Mesothelial cell of epicardium (in vitro differentiated cells): ENCODE data around the gene COP1. TPM values are rescaled to one million over a fixed set of nuclear protein-coding genes. Genes with fewer than 3 reads are reported as not detected.

ENCODE experiments used
- DNase-seq, 2 experiments: peaks; one replicate each; pipeline ENCODE4 v3.0.0; 2021; ENCODE audit warnings: low spot score in 2 of 2; ENCODE audit not compliant: unreplicated experiment in 2 of 2
- H3K27ac Mint-ChIP-seq: 2 replicates; pipeline ENCODE4 v1.8.0; 2021; ENCODE audit warnings: mixed read lengths
- H3K27me3 Mint-ChIP-seq: 2 replicates; pipeline ENCODE4 v1.8.0; 2021; ENCODE audit warnings: low read depth, mixed read lengths
- H3K36me3 Mint-ChIP-seq: 2 replicates; pipeline ENCODE4 v1.8.0; 2021; ENCODE audit warnings: mixed read lengths
- H3K4me1 Mint-ChIP-seq: 2 replicates; pipeline ENCODE4 v1.8.0; 2021; ENCODE audit warnings: mixed read lengths
- H3K4me3 Mint-ChIP-seq: 2 replicates; pipeline ENCODE4 v1.8.0; 2021; ENCODE audit warnings: mild to moderate bottlenecking, moderate library complexity, mixed read lengths
- H3K9me3 Mint-ChIP-seq: 2 replicates; pipeline ENCODE4 v1.8.0; 2021; ENCODE audit warnings: mixed read lengths
- CTCF ChIP-seq: fragments of 200-600 bp; sonication (generic); IDR thresholded peaks from one replicate; pipeline ENCODE4 v1.5.0; 2021; ENCODE audit warnings: antibody characterized with exemption; ENCODE audit not compliant: unreplicated experiment
- total RNA-seq: library from RNA; stranded (reverse); gene quantifications from 3 replicates; pipeline ENCODE4 v1.2.1, GENCODE V29; 2021

The COP1 gene
- total RNA-seq, 1 donor from 2014 or later, result 47.9 TPM

DNA sequence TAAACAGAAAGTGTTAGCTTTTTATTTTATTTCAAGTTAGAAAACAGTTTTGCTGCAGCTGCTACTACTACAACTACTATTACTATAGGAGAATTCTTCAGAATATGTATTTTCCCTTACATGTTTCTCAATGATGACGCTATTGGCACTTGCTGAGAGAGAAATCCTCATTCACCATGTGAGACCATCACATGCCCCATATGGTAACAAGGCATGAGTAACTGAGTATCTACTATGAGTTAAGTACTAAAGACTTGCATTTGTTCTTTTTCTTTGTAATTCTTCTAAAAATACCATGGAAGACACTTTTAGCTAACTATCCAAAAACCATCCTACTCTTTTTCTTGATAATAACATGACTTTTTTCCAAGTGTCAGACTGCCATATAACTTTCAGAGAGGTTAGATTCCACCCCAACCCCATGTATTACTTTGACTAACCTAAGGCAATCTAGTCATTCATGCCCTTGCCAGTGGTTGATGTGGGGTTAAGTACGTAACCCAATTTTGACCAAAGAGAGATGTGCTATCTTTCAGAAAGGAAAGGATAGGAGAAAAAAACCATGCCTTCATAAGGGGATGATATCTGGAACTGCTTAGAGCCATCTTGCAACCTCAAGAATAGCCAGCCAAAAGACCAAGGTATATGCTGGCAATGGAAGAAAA lies 42.9 kb downstream of the COP1 start:
- no peak for TF ChIP-seq CTCF
- H3K4me1 Mint-ChIP-seq, result no peaks in the 10 kb centered on the region
- no peaks in the 10 kb centered on the region for H3K27me3 Mint-ChIP-seq
- no peak for DNase-seq
- H3K9me3 Mint-ChIP-seq, result peaks cover 7% of the 10 kb centered on the region
- no peak overlapping the region for H3K4me3 Mint-ChIP-seq
- H3K36me3 Mint-ChIP-seq, result peaks cover 38% of the 10 kb centered on the region
- no peak overlapping the region for H3K27ac Mint-ChIP-seq

DNA sequence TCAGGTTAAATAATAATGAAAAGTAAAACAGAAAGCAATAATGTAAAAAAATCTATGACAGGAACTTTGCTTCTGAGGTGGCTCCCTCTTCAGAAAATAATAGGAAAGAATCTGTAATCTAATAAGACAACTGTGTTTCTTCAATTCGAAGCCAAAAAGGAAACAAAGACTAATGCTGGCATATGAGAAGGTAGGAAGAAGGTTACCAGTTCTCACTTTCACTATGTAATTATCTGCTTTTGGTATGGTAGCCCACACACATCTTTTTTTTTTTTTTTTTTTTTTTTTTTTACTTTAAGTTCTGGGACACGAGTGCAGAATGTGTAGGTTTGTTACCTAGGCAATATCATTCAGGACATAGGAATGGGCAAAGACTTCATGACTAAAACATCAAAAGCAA lies 47.1 kb downstream of the COP1 start:
- peaks cover 56% of the 10 kb centered on the region for H3K36me3 Mint-ChIP-seq
- no peak overlapping the region for H3K4me3 Mint-ChIP-seq
- no peak for DNase-seq
- H3K27me3 Mint-ChIP-seq, result no peaks in the 10 kb centered on the region
- peaks cover 33% of the 10 kb centered on the region for H3K9me3 Mint-ChIP-seq
- no peak overlapping the region for H3K27ac Mint-ChIP-seq
- no peaks in the 10 kb centered on the region for H3K4me1 Mint-ChIP-seq
- no peak for TF ChIP-seq CTCF

GRCh38 chr1:176157995-176158394 lies 49.1 kb downstream of the COP1 start:
- H3K27me3 Mint-ChIP-seq, result no peaks in the 10 kb centered on the region
- DNase-seq, result no peak
- no peak overlapping the region for H3K27ac Mint-ChIP-seq
- no peaks in the 10 kb centered on the region for H3K4me1 Mint-ChIP-seq
- H3K36me3 Mint-ChIP-seq, result peaks cover 68% of the 10 kb centered on the region
- H3K9me3 Mint-ChIP-seq, result peaks cover 33% of the 10 kb centered on the region
- TF ChIP-seq CTCF, result no peak
- no peak overlapping the region for H3K4me3 Mint-ChIP-seq

DNA sequence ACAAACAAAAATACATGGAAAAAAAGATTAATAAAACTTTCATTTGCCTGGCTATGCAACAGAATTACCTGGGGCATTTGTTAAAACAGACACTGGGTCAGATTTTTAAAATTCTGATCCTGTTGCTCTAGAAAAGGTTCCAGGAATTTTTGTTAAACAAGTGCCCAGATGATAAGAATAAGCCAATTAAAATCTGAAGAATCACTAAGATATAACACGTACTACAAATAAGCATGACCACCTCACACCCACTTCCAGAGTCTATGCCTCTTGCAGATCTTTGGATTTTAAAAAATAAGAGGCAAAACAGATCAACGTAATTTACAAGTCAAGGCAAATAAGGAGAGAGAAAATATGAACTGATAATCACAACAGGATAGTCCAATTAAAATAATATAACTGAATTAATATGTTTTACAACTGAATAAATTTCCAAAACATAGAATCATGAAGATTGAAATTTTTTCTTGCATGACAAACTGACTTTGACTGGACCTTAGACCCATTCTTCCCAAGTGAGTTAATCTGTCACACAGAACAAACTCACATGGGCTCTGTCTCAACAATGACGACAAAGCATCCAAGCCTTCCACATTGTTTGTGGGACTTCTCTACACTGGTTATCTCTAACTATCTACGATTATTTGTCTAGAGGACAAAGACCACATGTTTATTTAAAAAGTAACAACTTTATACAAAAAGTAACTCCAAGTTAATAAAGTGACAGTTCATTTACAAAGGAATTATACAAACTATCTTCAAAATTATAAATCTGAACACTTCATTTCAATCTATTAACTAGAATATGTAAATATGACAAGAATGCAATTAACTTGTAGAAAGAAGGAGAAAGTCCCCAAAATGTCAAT lies 56.9 kb downstream of the COP1 start:
- peak overlapping the region; percentile 68 for H3K27ac Mint-ChIP-seq
- no peak for DNase-seq
- H3K4me1 Mint-ChIP-seq, result peaks cover 7% of the 10 kb centered on the region
- H3K36me3 Mint-ChIP-seq, result peaks cover 46% of the 10 kb centered on the region
- H3K4me3 Mint-ChIP-seq, result no peak overlapping the region
- H3K9me3 Mint-ChIP-seq, result peaks cover 4% of the 10 kb centered on the region
- H3K27me3 Mint-ChIP-seq, result no peaks in the 10 kb centered on the region
- no peak for TF ChIP-seq CTCF

GRCh38 chr1:176144526-176144925 lies 62.6 kb downstream of the COP1 start:
- peaks cover 3% of the 10 kb centered on the region for H3K4me1 Mint-ChIP-seq
- DNase-seq, result no peak
- H3K36me3 Mint-ChIP-seq, result peaks cover 39% of the 10 kb centered on the region
- H3K9me3 Mint-ChIP-seq, result peaks cover 18% of the 10 kb centered on the region
- H3K27ac Mint-ChIP-seq, result no peak overlapping the region
- TF ChIP-seq CTCF, result no peak
- H3K27me3 Mint-ChIP-seq, result no peaks in the 10 kb centered on the region
- no peak overlapping the region for H3K4me3 Mint-ChIP-seq
